K562 (cell line): Measurements from ENCODE around the gene ZNF438.

Source experiments
- ZNF263 ChIP-seq: sonication (generic); formaldehyde crosslinking; IDR thresholded peaks from 2 replicates; pipeline ENCODE4 v1.8.0; 2022; ENCODE audit warnings: mild to moderate bottlenecking, missing genetic modification reagents, borderline replicate concordance
- TF ChIP-seq, protein P1 (sequence below), 3 experiments: IDR thresholded peaks in 2 of 3; conservative IDR thresholded peaks in 1 of 3; 2 replicates each; pipeline ENCODE4 v1.5.1; 2011 to 2012; ENCODE audit warnings: low read length in 3 of 3, mild to moderate bottlenecking in 3 of 3, control low read depth in 2 of 3, improper control_type of control experiment in 1 of 3, inconsistent platforms in 1 of 3, low read depth in 1 of 3, mixed read lengths in 1 of 3, moderate library complexity in 1 of 3; ENCODE audit not compliant: insufficient read depth in 2 of 3

DNA sequence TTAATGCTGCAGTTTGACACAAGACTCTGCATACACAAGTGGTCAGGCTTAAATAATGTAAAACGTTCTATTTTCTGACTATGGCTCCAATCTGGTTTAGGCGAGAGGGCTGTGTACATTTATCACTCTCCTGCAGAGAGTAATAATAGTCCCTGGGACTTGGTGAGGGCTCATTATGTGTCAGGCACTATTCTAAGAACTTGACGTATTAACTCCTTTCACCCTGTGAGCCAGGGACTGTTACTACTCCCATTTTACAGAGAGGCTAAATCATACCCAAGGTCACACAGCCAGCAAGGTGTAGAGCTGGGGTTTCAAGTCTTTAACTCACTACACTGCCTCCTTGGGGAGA, 214.9 kb downstream of the ZNF438 start:
- TF ChIP-seq, protein P1, sequence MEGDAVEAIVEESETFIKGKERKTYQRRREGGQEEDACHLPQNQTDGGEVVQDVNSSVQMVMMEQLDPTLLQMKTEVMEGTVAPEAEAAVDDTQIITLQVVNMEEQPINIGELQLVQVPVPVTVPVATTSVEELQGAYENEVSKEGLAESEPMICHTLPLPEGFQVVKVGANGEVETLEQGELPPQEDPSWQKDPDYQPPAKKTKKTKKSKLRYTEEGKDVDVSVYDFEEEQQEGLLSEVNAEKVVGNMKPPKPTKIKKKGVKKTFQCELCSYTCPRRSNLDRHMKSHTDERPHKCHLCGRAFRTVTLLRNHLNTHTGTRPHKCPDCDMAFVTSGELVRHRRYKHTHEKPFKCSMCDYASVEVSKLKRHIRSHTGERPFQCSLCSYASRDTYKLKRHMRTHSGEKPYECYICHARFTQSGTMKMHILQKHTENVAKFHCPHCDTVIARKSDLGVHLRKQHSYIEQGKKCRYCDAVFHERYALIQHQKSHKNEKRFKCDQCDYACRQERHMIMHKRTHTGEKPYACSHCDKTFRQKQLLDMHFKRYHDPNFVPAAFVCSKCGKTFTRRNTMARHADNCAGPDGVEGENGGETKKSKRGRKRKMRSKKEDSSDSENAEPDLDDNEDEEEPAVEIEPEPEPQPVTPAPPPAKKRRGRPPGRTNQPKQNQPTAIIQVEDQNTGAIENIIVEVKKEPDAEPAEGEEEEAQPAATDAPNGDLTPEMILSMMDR (IDR thresholded peaks at IDR 0.05 in 2 of 3, conservative IDR thresholded peaks at IDR 0.05 in 1 of 3; ENCODE audit: insufficient read depth in 2 of 3, low read depth in 1 of 3, low read length in 3 of 3): no peak
- TF ChIP-seq ZNF263 (CRISPR knock-in tag): no peak
